Right atrium auricular region (tissue), 2 donors: ENCODE results near the gene MT3. TPM values are rescaled to one million over a fixed set of nuclear protein-coding genes. Genes with fewer than 3 reads are reported as not detected.
A peak's percentile ranks its signal among the peaks of the same experiment; 100 is the strongest.

Experiments
- DNase-seq: peaks from one replicate; pipeline ENCODE4 v3.0.0-alpha.2; 2019; ENCODE audit warnings: low spot score
- H3K27ac ChIP-seq, 2 donors: fragments of 200-600 bp; sonication (generic); 1 replicate in 1 of 2; 2 replicates in 1 of 2; pipeline ENCODE4 v1.5.1; 2016 to 2019
- H3K27me3 ChIP-seq, 2 donors: fragments of 200-600 bp; sonication (generic); one replicate each; pipeline versions ENCODE4 v1.5.1 to v1.6.0; 2017 to 2019
- H3K36me3 ChIP-seq: fragments of 200-600 bp; sonication (generic); one replicate; pipeline ENCODE4 v1.5.1; 2016
- H3K4me1 ChIP-seq, 2 donors: fragments of 200-600 bp; sonication (generic); one replicate each; pipeline versions ENCODE4 v1.5.1 to v1.6.0; 2017 to 2019
- H3K4me3 ChIP-seq, 2 donors: fragments of 200-600 bp; sonication (generic); 1 replicate in 1 of 2; 2 replicates in 1 of 2; pipeline ENCODE4 v1.5.1; 2017 to 2019; ENCODE audit warnings: mild to moderate bottlenecking in 1 of 2, moderate library complexity in 1 of 2
- H3K9me3 ChIP-seq, 2 donors: fragments of 200-600 bp; sonication (generic); one replicate each; pipeline ENCODE4 v1.5.1; 2019
- total RNA-seq, 2 donors: library from RNA; depleted of rRNA; stranded (reverse); fragments of >200 nt; gene quantifications; one replicate each; pipeline ENCODE4 v1.1.0, GENCODE V29; 2016
- TF ChIP-seq, protein P1 (sequence below), 2 donors: fragments of 200-600 bp; sonication (generic); IDR thresholded peaks; one replicate each; pipeline ENCODE4 v1.5.1; 2019; ENCODE audit warnings: antibody characterized with exemption in 2 of 2

The MT3 gene
- total RNA-seq, result not detected

DNA sequence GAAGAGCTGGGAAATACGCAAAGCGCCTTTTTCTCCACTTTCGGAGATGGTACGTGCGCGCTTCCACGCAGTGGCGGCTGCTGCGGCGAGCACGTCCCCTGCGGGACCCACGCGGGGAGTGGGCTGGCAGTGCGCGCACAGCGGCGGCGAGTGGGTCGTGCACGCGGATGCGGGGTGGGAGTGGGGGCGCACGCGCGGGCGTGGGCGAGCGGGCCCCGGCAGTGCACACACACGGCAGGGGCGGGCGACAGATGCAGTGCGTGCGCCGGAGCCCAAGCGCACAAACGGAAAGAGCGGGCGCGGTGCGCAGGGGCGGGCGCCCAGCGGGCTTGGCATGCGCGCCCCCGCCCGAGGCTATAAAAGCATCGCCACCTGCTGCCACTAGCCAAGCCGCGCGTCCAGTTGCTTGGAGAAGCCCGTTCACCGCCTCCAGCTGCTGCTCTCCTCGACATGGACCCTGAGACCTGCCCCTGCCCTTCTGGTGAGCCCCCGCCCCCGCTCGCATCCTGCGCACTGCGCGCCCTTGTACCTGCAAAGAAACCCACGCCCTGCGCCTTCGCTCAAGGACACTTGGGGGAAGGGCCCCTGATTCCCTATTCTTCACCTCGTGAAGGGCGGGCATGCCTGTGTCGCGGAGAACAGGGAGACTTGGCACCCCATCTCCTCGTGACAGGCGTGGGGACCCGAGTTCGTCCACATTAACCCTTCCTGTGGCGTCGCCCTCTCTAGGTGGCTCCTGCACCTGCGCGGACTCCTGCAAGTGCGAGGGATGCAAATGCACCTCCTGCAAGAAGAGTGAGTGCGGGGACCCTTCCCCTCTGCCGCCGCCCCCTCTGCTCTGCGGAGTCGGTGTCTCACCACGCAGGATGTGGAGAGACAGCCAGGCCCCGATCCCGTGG, at the start of gene MT3:
TSS of gene MT3 (plus strand) at position 388 of the 899 bp plus-strand sequence. CDS start at position 451, 63 bp downstream.
- no peak for DNase-seq
- Histone ChIP-seq H3K27me3 (no peaks in the 10 kb centered on the region), H3K36me3 (no peaks in the 10 kb centered on the region), H3K27ac (no peak within 1 kb of the TSS), H3K4me1 (peaks cover 0 to 21% of the 10 kb centered on the region in 2 donors), H3K4me3 (peak within 1 kb of the TSS; percentile 42 to 52), H3K9me3 (no peaks in the 10 kb centered on the region)
- TF ChIP-seq, protein P1, sequence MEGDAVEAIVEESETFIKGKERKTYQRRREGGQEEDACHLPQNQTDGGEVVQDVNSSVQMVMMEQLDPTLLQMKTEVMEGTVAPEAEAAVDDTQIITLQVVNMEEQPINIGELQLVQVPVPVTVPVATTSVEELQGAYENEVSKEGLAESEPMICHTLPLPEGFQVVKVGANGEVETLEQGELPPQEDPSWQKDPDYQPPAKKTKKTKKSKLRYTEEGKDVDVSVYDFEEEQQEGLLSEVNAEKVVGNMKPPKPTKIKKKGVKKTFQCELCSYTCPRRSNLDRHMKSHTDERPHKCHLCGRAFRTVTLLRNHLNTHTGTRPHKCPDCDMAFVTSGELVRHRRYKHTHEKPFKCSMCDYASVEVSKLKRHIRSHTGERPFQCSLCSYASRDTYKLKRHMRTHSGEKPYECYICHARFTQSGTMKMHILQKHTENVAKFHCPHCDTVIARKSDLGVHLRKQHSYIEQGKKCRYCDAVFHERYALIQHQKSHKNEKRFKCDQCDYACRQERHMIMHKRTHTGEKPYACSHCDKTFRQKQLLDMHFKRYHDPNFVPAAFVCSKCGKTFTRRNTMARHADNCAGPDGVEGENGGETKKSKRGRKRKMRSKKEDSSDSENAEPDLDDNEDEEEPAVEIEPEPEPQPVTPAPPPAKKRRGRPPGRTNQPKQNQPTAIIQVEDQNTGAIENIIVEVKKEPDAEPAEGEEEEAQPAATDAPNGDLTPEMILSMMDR (IDR thresholded peaks at IDR 0.05), result no peak

DNA sequence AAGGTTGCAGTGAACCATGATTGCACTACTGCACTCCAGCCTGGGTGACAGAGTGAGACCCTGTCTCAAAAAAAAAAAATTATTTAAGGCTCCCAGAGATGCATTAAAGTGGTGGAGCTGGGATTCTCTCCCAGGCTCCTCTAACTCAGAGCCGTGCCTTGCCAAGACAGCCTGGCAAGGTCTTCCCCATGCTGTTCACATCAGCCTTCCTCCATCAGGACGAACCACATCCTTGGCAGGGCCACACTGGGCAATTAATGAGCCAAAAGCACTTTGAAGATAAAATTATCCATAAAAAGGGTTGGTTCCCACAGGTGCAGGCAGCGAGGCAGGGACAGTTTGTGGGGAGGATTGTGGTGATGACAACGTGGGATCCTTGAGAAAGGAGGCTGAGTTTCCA, 49.7 kb upstream of the MT3 start:
- Histone ChIP-seq H3K27me3 (no peaks in the 10 kb centered on the region), H3K4me1 (no peaks in the 10 kb centered on the region), H3K36me3 (no peaks in the 10 kb centered on the region), H3K4me3 (no peak overlapping the region), H3K27ac (no peak overlapping the region), H3K9me3 (no peaks in the 10 kb centered on the region)
- TF ChIP-seq, protein P1 (IDR thresholded peaks at IDR 0.05), result no peak
- no peak for DNase-seq

DNA sequence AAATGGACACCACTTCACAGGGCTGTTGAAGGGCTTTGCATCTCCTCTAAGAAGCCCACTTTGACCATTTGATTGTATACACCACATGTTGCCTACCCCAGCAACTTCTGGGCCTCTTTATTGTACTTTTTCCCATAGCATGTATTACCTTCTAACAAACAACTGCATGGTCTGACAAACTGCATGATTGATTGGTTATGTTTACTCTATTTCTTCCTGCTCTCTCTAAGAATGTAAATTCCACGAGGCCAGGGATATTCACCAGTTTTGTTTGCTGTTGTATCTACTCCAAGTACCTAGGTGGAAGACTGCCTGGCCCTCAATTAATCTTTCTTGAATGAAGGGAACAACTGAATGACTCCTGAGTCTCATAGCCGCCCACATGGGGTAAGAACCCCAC, 47.3 kb upstream of the MT3 start:
- TF ChIP-seq, protein P1 (IDR thresholded peaks at IDR 0.05), result no peak
- H3K9me3 ChIP-seq, result no peaks in the 10 kb centered on the region
- no peaks in the 10 kb centered on the region for H3K36me3 ChIP-seq
- no peaks in the 10 kb centered on the region for H3K4me1 ChIP-seq
- no peak overlapping the region for H3K27ac ChIP-seq
- no peak overlapping the region for H3K4me3 ChIP-seq
- no peaks in the 10 kb centered on the region for H3K27me3 ChIP-seq
- DNase-seq, result no peak

DNA sequence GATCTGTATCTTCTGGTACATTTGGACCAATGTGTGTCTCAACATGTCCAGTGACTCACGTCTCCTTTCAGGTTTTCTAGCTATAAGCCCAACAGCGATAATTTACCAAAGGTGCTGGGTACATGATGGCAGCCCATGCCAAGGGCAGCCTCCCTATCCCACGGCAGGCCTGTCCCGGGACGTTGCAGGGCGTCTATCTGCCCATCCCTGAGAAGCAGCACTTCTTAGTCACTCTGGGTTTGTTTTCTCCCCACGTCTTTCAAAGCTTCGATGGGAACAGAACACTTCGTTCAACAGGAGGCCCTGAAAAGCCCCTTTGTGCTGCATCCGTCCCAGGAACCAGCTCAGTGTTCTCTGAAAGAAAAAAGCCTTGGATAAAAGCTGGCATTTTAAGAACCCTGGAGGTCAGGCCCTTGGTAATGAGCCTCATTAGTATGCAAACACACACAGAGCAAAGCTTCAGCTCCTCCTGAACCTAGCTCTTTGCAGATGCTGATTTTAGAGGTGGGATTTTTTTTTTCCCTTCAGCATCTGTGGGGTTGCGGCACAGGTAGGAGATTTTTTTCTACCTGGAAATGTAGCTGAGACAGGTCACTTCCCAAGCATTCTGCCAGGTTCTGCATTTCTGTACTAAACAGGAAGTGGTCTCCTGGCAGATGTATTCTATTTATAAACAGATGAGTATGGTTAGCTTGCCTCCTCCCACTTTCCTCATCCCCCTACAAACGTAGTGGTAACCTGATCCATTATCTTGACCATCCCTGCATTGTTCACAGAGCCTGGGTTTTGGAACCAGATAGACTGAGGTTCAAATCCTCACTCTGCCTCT, 42.0 kb upstream of the MT3 start:
- Histone ChIP-seq H3K27ac (peak overlapping the region in 1 of 2 donors; percentile 5), H3K36me3 (no peaks in the 10 kb centered on the region), H3K4me3 (no peak overlapping the region), H3K9me3 (no peaks in the 10 kb centered on the region), H3K27me3 (no peaks in the 10 kb centered on the region), H3K4me1 (peaks cover 0 to 11% of the 10 kb centered on the region in 2 donors)
- TF ChIP-seq, protein P1 (IDR thresholded peaks at IDR 0.05), result no peak
- no peak for DNase-seq

DNA sequence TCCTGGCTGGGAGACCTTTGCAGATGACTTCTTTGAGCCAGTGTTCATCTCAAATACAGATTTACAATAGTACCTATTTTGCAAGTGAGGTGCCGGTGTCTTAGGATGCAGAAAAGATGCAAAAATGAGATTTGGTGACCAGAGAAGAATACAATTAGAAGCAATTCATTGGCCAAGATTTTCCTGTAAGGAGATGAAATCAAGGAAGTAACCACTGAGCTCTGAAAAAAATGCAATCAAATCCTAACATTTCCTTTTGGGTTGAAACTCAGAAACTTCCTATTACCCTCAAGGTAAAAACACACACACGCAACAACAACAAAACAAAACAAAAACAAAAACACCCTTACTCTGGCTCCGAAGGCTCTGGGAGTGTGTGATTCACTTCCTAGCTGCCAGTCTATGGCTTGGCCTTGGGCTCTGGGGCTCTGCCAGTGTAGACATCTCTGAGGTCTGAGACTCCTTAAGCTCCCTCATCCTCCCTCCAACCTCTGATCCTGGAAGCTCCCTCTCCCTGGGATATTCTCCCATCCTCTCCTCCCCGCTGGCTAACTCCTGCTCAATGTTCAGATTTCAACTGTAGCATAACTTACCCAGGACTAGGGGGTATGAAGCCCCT, 41.3 kb upstream of the MT3 start:
- TF ChIP-seq, protein P1 (IDR thresholded peaks at IDR 0.05), result no peak

More for the DNA sequence above, 41.3 kb upstream of the MT3 start:
- H3K9me3 ChIP-seq, result no peaks in the 10 kb centered on the region
- peaks cover 0 to 14% of the 10 kb centered on the region in 2 donors for H3K4me1 ChIP-seq
- H3K4me3 ChIP-seq, result no peak overlapping the region
- no peak overlapping the region for H3K27ac ChIP-seq
- H3K27me3 ChIP-seq, result no peaks in the 10 kb centered on the region
- H3K36me3 ChIP-seq, result no peaks in the 10 kb centered on the region
- no peak for DNase-seq
